Neural progenitor cell (in vitro differentiated cells): ENCODE measurements around the gene ACER3. TPM values are rescaled to one million over a fixed set of nuclear protein-coding genes. Genes with fewer than 3 reads are reported as not detected.

Source experiments
- DNase-seq: peaks from one replicate; pipeline ENCODE4 v3.0.0-alpha.2; 2016; ENCODE audit warnings: low spot score
- H2AFZ ChIP-seq: fragments of 200-600 bp; sonication (generic); replicated peaks from 2 replicates; pipeline ENCODE4 v1.6.1; 2016; ENCODE audit warnings: antibody characterized with exemption
- H3F3A ChIP-seq: fragments of 200-600 bp; sonication (generic); 2 replicates; pipeline ENCODE4 v1.6.1; 2016; ENCODE audit warnings: antibody characterized with exemption, low read depth
- H3K27ac ChIP-seq: fragments of 200-600 bp; sonication (generic); 2 replicates; pipeline ENCODE4 v1.5.1; 2016; ENCODE audit warnings: mild to moderate bottlenecking
- H3K27me3 ChIP-seq: fragments of 200-600 bp; sonication (generic); 2 replicates; pipeline ENCODE4 v1.6.1; 2016; ENCODE audit warnings: mild to moderate bottlenecking, moderate library complexity
- H3K36me3 ChIP-seq: fragments of 200-600 bp; sonication (generic); 2 replicates; pipeline ENCODE4 v1.5.1; 2016
- H3K4me1 ChIP-seq: fragments of 200-600 bp; sonication (generic); 2 replicates; pipeline ENCODE4 v1.6.1; 2016; ENCODE audit warnings: mixed run types
- H3K4me2 ChIP-seq: fragments of 200-600 bp; sonication (generic); 2 replicates; pipeline ENCODE4 v1.6.1; 2016
- H3K4me3 ChIP-seq: fragments of 200-600 bp; sonication (generic); 2 replicates; pipeline ENCODE4 v1.5.1; 2016
- H3K79me2 ChIP-seq: fragments of 200-600 bp; sonication (generic); 2 replicates; pipeline ENCODE4 v1.6.1; 2016; ENCODE audit warnings: low read depth
- H3K9ac ChIP-seq: fragments of 200-600 bp; sonication (generic); 2 replicates; pipeline ENCODE4 v1.6.1; 2016
- H3K9me3 ChIP-seq: fragments of 200-600 bp; sonication (generic); 2 replicates; pipeline ENCODE4 v1.5.1; 2016; ENCODE audit warnings: low read depth
- H4K20me1 ChIP-seq: fragments of 200-600 bp; sonication (generic); 2 replicates; pipeline ENCODE4 v1.6.1; 2016; ENCODE audit warnings: low read depth
- H3K27ac Mint-ChIP-seq: 3 replicates; pipeline ENCODE4 v1.8.0; 2021; ENCODE audit warnings: mixed read lengths
- H3K27me3 Mint-ChIP-seq: 2 replicates; pipeline ENCODE4 v1.8.0; 2022; ENCODE audit warnings: low read depth, mild to moderate bottlenecking, inconsistent platforms, moderate library complexity, mixed read lengths; ENCODE audit not compliant: insufficient read depth
- H3K36me3 Mint-ChIP-seq: 3 replicates; pipeline ENCODE4 v1.8.0; 2021; ENCODE audit warnings: mixed read lengths
- H3K4me1 Mint-ChIP-seq: 3 replicates; pipeline ENCODE4 v1.8.0; 2021; ENCODE audit warnings: mixed read lengths
- H3K4me3 Mint-ChIP-seq: 3 replicates; pipeline ENCODE4 v1.8.0; 2021; ENCODE audit warnings: mild to moderate bottlenecking, moderate library complexity, mixed read lengths
- H3K9me3 Mint-ChIP-seq: 3 replicates; pipeline ENCODE4 v1.8.0; 2020; ENCODE audit warnings: mixed read lengths
- EZH2 ChIP-seq: fragments of 200-600 bp; sonication (generic); IDR thresholded peaks from 2 replicates; pipeline ENCODE4 v1.6.1; 2017; ENCODE audit warnings: antibody characterized with exemption, mild to moderate bottlenecking, moderate library complexity
- EZH2phosphoT487 ChIP-seq: fragments of 200-600 bp; sonication (generic); IDR thresholded peaks from 2 replicates; pipeline ENCODE4 v1.6.1; 2017; ENCODE audit warnings: antibody characterized with exemption
- total RNA-seq: library from RNA; depleted of rRNA; stranded (reverse); fragments of >200 nt; gene quantifications from 2 replicates; pipeline ENCODE4 v1.2.3, GENCODE V29; 2015; ENCODE audit warnings: low replicate concordance
- TF ChIP-seq, protein P1 (sequence below): fragments of 200-600 bp; sonication (generic); IDR thresholded peaks from 2 replicates; pipeline ENCODE4 v1.5.1; 2017; ENCODE audit warnings: antibody characterized with exemption, mild to moderate bottlenecking

The ACER3 gene
- total RNA-seq, 1 donor from 2014 or later = 18.9 TPM

- no peak overlapping the region for H3K27ac Mint-ChIP-seq
- H3K79me2 ChIP-seq = no peaks in the 10 kb centered on the region
- H3K36me3 Mint-ChIP-seq = no peaks in the 10 kb centered on the region
- no peak overlapping the region for H3K4me2 ChIP-seq
- H3K4me1 Mint-ChIP-seq = no peaks in the 10 kb centered on the region
- H4K20me1 ChIP-seq = no peaks in the 10 kb centered on the region
- H3K9ac ChIP-seq = no peak overlapping the region
- H3K36me3 ChIP-seq = no peaks in the 10 kb centered on the region
- no peak for DNase-seq
- H3F3A ChIP-seq = no peaks in the 10 kb centered on the region
- TF ChIP-seq EZH2phosphoT487 (no peak), EZH2 (no peak)
- TF ChIP-seq, protein P1, sequence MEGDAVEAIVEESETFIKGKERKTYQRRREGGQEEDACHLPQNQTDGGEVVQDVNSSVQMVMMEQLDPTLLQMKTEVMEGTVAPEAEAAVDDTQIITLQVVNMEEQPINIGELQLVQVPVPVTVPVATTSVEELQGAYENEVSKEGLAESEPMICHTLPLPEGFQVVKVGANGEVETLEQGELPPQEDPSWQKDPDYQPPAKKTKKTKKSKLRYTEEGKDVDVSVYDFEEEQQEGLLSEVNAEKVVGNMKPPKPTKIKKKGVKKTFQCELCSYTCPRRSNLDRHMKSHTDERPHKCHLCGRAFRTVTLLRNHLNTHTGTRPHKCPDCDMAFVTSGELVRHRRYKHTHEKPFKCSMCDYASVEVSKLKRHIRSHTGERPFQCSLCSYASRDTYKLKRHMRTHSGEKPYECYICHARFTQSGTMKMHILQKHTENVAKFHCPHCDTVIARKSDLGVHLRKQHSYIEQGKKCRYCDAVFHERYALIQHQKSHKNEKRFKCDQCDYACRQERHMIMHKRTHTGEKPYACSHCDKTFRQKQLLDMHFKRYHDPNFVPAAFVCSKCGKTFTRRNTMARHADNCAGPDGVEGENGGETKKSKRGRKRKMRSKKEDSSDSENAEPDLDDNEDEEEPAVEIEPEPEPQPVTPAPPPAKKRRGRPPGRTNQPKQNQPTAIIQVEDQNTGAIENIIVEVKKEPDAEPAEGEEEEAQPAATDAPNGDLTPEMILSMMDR = no peak
- no peak overlapping the region for H3K27ac ChIP-seq
- H3K9me3 ChIP-seq = no peaks in the 10 kb centered on the region
- no peaks in the 10 kb centered on the region for H3K4me1 ChIP-seq
- H3K27me3 Mint-ChIP-seq = no peaks in the 10 kb centered on the region
- no peak overlapping the region for H3K4me3 Mint-ChIP-seq
- no peaks in the 10 kb centered on the region for H3K27me3 ChIP-seq
- H3K9me3 Mint-ChIP-seq = no peaks in the 10 kb centered on the region
- no peak overlapping the region for H3K4me3 ChIP-seq
- no peak overlapping the region for H2AFZ ChIP-seq
These were observed 117.5 kb downstream of the ACER3 start for GRCh38 chr11:76978239-76978638.

DNA sequence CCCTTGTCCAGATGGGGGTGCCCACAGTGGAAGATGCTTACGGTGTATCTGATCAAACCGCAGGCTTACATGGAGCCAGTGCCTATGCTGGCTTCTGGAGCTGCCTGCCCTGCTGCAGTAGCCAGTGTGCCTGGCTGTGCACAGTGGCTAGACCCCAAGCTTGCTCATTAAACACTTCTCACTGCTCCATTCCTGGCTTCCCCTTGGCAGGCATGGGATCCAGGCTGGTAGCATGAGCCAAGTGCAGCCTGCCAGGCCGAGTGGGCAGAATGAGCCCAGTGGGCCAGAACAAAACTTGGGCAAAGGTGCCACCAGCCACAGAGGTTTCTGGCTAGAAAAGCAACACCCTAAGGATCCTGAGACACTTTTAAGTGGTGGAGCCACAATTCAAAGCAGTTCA is 118.1 kb downstream of the ACER3 start:
- DNase-seq = no peak
- H3K27me3 Mint-ChIP-seq = no peaks in the 10 kb centered on the region
- Histone ChIP-seq H3F3A (no peaks in the 10 kb centered on the region), H3K36me3 (no peaks in the 10 kb centered on the region), H3K4me1 (no peaks in the 10 kb centered on the region), H4K20me1 (no peaks in the 10 kb centered on the region), H2AFZ (no peak overlapping the region), H3K9me3 (no peaks in the 10 kb centered on the region), H3K4me3 (no peak overlapping the region), H3K27me3 (no peaks in the 10 kb centered on the region), H3K4me2 (no peak overlapping the region), H3K9ac (no peak overlapping the region), H3K27ac (no peak overlapping the region), H3K79me2 (no peaks in the 10 kb centered on the region)
- no peaks in the 10 kb centered on the region for H3K4me1 Mint-ChIP-seq
- H3K9me3 Mint-ChIP-seq = no peaks in the 10 kb centered on the region
- TF ChIP-seq EZH2phosphoT487 (no peak), EZH2 (no peak)
- TF ChIP-seq, protein P1 = no peak
- no peak overlapping the region for H3K27ac Mint-ChIP-seq
- no peak overlapping the region for H3K4me3 Mint-ChIP-seq
- H3K36me3 Mint-ChIP-seq = no peaks in the 10 kb centered on the region

GRCh38 chr11:76980196-76980595 is 119.5 kb downstream of the ACER3 start:
- Histone ChIP-seq H3K9me3 (no peaks in the 10 kb centered on the region), H3K27me3 (no peaks in the 10 kb centered on the region), H3K79me2 (no peaks in the 10 kb centered on the region), H3K4me1 (no peaks in the 10 kb centered on the region), H3K36me3 (no peaks in the 10 kb centered on the region), H3K9ac (no peak overlapping the region), H3K4me2 (no peak overlapping the region), H3K27ac (no peak overlapping the region), H3F3A (no peaks in the 10 kb centered on the region), H2AFZ (no peak overlapping the region), H4K20me1 (no peaks in the 10 kb centered on the region), H3K4me3 (no peak overlapping the region)
- Mint-ChIP-seq H3K9me3 (no peaks in the 10 kb centered on the region), H3K4me3 (no peak overlapping the region), H3K4me1 (no peaks in the 10 kb centered on the region), H3K27me3 (no peaks in the 10 kb centered on the region), H3K27ac (no peak overlapping the region), H3K36me3 (no peaks in the 10 kb centered on the region)
- TF ChIP-seq, protein P1 = no peak
- TF ChIP-seq EZH2 (no peak), EZH2phosphoT487 (no peak)
- no peak for DNase-seq

DNA sequence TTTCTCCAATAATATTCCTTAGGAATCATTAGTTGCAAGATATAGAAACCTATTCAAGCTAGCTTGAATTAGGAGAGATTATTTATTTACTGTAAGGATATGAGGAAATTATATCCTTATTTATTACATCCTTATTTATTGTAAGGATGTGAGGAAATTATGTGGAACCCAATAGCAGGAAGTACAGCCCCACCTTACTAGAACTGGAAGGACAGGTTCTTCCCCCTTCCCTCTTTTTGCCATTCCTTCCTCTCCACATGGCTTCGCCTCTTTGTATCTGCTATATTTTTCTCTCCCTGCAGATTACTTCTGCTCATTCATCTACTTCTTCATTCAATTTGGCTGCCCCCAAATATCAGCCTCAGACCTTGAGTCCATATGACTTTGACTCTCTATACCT is 124.0 kb downstream of the ACER3 start:
- no peak overlapping the region for H3K9ac ChIP-seq
- H3K27ac ChIP-seq = no peak overlapping the region
- no peaks in the 10 kb centered on the region for H3K9me3 Mint-ChIP-seq
- no peak overlapping the region for H3K4me3 ChIP-seq
- TF ChIP-seq EZH2 (no peak), EZH2phosphoT487 (no peak)
- TF ChIP-seq, protein P1 = no peak
- H3K4me3 Mint-ChIP-seq = no peak overlapping the region
- no peaks in the 10 kb centered on the region for H3K36me3 Mint-ChIP-seq
- no peak overlapping the region for H3K27ac Mint-ChIP-seq
- no peaks in the 10 kb centered on the region for H3K36me3 ChIP-seq
- H2AFZ ChIP-seq = no peak overlapping the region
- H3F3A ChIP-seq = no peaks in the 10 kb centered on the region
- no peak overlapping the region for H3K4me2 ChIP-seq
- no peaks in the 10 kb centered on the region for H3K79me2 ChIP-seq
- no peaks in the 10 kb centered on the region for H3K27me3 ChIP-seq
- no peaks in the 10 kb centered on the region for H3K4me1 Mint-ChIP-seq
- no peak for DNase-seq
- H3K27me3 Mint-ChIP-seq = no peaks in the 10 kb centered on the region
- H3K4me1 ChIP-seq = no peaks in the 10 kb centered on the region
- no peaks in the 10 kb centered on the region for H4K20me1 ChIP-seq
- no peaks in the 10 kb centered on the region for H3K9me3 ChIP-seq
